NK-92 treated with Interleukin-12 subunit alpha and Interleukin-12 subunit beta, amount 100 ng/mL, for 24 hours (cell line): ENCODE data around the gene SEMA5A.

Experiments used
- DNase-seq: peaks from one replicate; lab custom pipeline; 2025; lab: John Stamatoyannopoulos, UW

The SEMA5A gene

GRCh38 chr5:9331372-9331771 is 214.5 kb downstream of the SEMA5A start:
- no peak for DNase-seq

DNA sequence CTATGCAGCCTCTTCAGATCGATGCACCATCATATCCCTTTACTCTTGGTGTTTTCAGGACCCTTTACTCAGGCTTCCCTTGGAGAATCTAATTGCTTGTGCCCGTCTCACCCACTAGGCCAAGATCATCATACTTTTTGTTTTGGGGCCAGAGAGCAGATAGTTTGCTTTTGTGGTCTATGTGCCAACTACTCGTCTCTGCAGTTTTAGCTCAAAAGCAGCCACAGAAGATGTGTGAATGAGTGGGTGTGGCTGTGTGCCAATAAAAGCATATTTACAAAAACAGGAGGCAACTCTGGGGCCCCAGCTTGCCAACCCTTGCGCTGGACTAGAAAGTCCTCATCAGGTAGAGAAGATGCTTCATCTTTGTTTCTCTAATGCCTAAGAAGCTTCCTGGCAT is 216.8 kb downstream of the SEMA5A start:
- no peak for DNase-seq

GRCh38 chr5:9325549-9325948 is 220.3 kb downstream of the SEMA5A start:
- DNase-seq: no peak

DNA sequence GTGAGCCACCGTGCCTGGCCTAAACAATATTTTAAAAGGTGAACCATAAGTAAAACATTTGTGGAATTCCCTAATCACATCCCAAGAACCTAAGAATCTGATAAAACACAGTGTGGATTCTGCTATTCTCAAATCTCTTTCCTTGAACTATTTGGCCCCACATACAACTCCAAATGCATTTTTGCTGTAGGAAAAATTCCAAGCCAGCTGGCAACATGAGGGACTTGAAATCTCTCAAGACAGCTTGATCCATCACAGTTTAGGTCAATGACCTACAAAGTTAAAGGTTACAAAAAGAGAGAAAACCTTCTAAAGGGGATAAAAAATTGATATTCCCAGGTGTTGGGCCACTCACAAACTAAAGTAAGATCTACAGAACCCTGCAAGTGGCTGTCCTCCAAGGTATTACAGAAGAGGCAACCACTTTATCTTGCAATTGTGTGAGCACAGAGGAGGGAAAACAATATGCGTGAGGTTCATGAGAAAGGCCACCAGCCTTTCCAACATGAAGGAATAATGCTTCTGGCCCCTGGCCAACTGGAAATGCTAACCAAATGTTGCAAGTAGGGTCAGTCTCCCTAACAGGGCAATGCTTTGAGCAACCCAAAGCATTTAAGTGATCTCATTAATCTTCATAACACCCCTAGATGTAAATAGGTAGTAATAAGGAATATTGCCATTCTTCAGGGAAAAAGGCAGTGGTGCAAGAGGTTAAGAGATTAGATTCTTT is 221.4 kb downstream of the SEMA5A start:
- no peak for DNase-seq

GRCh38 chr5:9320652-9321051 is 225.2 kb downstream of the SEMA5A start:
- DNase-seq: no peak

DNA sequence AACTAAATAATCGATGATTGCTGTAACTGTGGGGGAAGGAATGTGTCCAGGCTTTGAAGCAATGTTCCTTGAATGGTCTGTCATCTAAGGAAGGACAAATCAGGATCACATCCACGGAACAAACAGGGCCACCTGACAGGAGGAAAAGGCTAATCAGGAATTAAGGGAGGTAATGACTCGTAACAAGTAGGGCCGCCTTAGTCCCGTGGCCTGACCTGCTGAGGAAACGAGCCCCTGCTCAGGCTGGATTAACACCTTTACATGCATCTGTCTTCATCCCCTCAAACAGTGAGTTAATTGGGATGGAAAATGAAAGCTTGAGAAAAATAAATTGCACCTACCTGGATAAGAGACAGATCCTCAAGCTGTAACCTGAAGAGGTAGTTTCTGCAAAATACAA is 227.8 kb downstream of the SEMA5A start:
- no peak for DNase-seq

GRCh38 chr5:9316733-9317132 is 229.1 kb downstream of the SEMA5A start:
- DNase-seq: no peak

DNA sequence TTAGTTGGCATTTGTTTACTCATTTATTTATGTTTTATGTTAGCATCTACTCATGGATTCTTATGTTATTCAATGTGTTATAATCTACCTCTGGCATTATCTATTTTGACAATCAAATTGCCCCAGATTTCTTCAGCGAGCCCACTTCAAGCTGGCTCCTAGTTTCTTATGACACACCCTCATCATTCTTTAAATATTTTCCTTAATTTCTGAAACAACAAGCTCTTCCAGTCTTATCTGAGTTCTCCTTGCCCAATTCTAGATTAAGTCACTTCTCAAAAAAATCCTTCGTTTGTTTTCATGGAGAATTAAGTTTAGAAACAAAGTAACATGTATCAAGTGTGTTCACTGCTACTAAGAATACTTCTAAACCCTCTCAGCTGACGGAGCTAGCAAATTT is 229.8 kb downstream of the SEMA5A start:
- no peak for DNase-seq

GRCh38 chr5:9314558-9314957 is 231.3 kb downstream of the SEMA5A start:
- no peak for DNase-seq

DNA sequence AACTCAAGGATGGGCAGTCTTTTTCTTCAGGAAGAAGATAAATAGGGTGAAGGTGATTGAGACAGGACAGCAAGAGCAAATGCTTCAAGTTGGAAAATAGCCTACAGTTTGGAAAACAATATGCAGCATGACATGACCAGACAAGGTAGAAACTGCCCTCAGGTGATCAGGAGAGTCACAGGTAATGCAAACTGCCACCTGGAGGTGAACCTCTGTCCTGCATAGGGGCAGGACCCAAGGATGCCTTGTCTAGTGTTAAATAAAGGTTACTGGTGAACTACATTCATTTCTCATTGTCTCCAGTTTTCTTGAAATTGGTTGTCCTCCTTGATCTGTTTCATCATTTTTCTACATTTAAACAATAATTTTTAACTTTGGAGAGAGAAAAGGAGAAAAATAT is 232.1 kb downstream of the SEMA5A start:
- DNase-seq: no peak

DNA sequence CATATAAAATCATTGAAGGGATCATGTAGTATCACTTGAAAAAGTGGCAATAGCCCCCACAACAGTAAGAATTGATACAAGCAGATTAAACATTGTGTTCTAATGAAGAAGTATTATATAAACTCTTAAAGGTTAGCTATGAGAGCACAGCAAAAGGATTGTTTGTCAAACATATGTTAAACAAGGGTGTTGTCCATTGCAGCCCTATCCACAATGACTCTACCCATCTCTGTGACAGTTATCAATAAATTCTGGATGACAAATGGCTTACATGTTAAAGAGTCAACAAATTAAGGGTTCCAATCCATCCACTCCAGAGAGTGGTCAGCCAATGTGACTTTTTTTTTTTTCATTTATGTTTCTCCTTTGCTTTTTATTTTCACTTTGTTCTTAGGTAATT is 238.7 kb downstream of the SEMA5A start:
- DNase-seq: no peak

DNA sequence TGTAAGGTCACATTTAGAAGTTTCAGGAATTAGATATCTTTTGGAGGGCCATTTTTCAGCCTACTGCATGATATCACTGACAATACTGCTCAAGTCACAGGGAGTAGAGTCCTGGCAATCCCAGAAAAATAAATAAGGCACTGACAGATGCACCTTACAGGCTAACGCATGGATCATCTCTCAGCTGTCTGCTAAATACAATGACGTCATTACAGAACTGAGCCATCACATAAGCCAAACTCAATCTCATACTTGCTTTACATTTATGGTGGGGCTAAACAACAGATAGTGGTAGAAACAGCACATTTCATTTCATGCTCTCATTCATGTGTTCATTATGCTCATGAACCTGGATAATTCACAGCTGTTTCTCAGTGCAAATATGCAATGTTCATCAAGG is 243.7 kb downstream of the SEMA5A start:
- no peak for DNase-seq

DNA sequence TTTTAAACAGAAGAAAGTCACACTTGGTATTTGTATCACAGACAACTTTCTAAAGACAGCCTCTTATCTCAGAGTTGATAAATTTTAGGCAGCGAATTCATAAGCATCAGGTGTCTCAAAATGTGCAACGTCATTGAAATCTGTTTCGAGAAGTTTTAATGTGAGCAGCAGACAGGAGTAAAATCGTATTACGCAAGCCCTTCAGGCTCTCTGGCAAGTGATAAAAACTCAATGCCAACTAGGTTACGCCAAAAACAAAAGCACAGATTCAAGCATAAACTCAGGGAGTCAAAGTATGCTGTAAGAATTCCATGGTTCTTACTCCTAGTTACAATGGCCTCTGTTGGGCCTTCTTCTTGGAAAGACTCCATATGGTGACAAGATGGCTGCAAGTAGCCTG is 244.7 kb downstream of the SEMA5A start:
- DNase-seq: no peak

DNA sequence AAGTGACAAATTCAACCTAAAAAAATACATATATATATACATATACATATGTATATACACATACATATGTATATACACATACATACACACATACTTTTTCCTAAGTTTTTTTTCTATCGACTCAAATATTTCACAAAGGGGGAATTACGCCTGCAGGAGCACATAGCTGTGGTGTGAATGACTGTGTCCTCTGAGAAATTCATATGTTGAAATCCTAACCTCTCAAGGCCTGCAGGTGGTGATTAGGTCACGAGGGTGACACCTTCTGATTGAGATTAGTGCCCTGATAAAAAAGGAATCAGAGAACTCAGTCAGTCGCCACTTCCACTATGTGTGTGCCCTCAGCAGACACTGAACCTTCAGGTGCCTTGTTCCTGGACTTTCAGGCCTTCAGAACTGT is 248.7 kb downstream of the SEMA5A start:
- DNase-seq: no peak

DNA sequence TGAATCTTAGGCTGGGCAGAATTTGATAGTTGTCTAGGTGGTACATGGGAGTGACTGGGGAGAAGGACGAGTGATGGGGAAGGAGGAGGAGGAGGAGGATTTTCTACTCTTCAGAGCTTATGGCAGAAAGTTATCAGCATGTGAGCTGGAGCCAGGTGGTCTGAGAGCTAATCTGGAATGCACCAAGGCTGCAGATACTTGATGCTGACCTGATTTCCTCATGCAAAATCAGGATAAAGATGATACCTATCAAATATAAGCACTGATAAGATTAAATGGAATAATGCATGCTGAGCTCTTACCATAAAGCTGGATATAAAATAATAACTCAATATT is 250.4 kb downstream of the SEMA5A start:
- no peak for DNase-seq

- DNase-seq: no peak
These were observed 250.9 kb downstream of the SEMA5A start for GRCh38 chr5:9294793-9295465.

DNA sequence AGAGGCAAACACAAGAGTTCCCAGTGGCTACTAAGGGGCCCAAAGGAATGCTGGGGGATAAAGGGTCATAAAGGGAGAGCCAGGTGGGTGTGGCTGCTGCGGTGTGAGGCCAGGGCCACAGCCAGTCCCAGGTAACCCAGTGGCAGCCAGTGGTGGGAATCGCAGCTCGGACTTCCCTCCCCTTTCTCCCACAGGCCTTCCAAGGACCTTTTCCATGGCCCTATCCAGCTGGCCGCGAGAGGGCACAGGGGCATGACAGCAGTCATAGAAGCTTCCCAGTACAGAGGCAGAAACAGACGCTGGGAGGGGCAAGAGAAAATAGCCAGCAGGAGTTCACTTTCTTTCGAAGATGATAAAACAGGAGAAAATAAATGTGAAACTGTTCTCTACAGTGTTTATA is 257.6 kb downstream of the SEMA5A start:
- no peak for DNase-seq

DNA sequence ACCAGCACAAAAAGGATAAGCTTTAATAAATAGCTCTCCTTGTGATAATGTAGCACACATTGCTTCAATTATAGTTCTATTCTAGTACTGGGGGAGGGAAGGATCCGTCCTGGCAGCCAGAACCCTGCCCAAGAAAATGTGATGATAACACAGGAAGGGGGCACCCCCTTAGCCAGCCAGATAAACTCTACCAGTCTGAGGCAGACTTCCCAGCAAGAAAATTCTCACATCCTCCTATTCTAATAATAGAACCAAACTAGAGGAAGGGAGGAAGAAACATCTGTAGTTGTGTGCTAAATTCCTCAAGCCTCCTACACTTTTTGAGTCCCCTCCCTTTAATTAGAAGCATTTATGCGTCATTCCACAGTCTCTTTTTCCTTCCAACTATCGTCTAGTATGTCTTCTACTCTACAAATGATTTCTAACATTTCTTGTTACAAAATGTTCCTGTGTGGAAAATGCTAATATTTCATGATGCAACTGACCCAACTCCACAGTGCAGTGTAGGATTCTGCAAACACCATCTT is 261.0 kb downstream of the SEMA5A start:
- no peak for DNase-seq

DNA sequence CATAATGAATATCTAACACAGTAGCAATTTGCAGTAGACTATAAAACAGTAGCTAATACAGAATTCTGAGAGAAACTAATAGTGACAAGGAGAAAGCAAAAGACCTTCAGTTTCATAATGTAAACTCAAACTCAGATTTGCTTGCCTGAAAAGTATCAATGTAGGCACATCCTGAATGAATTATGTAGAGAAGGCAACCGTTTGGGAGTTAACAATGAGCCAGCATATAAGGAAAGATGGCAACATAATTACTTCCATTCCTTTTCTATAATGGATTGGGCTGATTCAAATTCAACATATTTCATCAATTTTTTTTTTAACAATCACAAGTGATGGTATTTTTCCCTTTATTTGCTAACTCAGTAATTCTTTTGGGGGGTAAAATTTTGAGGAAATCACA is 261.6 kb downstream of the SEMA5A start:
- no peak for DNase-seq

GRCh38 chr5:9283473-9283872 is 262.4 kb downstream of the SEMA5A start:
- DNase-seq: no peak

- DNase-seq: no peak
These were observed 262.9 kb downstream of the SEMA5A start for GRCh38 chr5:9283021-9283420.

DNA sequence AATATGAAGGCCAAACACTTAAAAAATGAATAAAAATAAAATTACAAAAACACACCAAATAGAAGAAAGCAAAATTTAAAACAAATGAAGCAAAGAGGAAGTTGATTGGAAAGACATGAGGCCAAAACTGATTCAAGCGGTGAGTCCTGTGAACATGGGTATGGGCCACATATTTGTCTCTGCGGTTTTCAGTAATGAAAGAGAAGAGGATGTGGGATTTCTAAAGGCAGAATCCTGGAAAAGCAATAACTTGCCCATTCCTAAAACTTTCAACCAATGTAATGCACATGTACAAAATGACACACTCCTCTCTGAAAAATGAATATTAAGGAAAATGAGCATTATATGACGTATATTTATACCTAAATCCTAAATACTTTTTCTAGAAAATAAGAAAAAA is 263.7 kb downstream of the SEMA5A start:
- no peak for DNase-seq

GRCh38 chr5:9279774-9280173 is 266.1 kb downstream of the SEMA5A start:
- no peak for DNase-seq
